IMR-90 (cell line): Measurements from ENCODE around the gene STAC. TPM values are rescaled to one million over a fixed set of nuclear protein-coding genes. Genes with fewer than 3 reads are reported as not detected.

Experiments used
- ATAC-seq: fragments of 200-7000 bp; cut with Tn5 transposase; 2 replicates; pipeline ENCODE4 v1.9.1; 2020; ENCODE audit warnings: low read depth, mild to moderate bottlenecking, moderate library complexity
- BruUV-seq: library from RNA; stranded (reverse); fragments of 400-500 nt; replicated peaks from 2 replicates; lab custom pipeline; 2021; lab: Mats Ljungman, UMichigan
- CTCF ChIA-PET: fragments of 300-600 bp; formaldehyde crosslinking; extraction: SDS; loops from one replicate; lab custom pipeline; 2021; ENCODE audit warnings: antibody characterized with exemption; lab: Yijun Ruan, JAX
- POLR2A ChIA-PET: fragments of 300-600 bp; sonication (Branson Sonifier 250); formaldehyde crosslinking; loops from one replicate; lab custom pipeline; 2022; ENCODE audit warnings: antibody characterized with exemption; ENCODE audit not compliant: unreplicated experiment; lab: Charles Lee
- DNase-seq: peaks from one replicate; pipeline ENCODE4 v3.0.0; 2013
- H2AFZ ChIP-seq: replicated peaks from 2 replicates; pipeline ENCODE3; 2013; ENCODE audit warnings: low read length, mild to moderate bottlenecking; ENCODE audit not compliant: poor library complexity
- H2AK5ac ChIP-seq: 2 replicates; pipeline ENCODE4 v1.6.1; 2013; ENCODE audit warnings: low read depth, low read length, inconsistent platforms
- H2AK9ac ChIP-seq: replicated peaks from 2 replicates; pipeline ENCODE3; 2013; ENCODE audit warnings: mild to moderate bottlenecking, low read depth, low read length, moderate library complexity; ENCODE audit not compliant: poor library complexity
- H2BK120ac ChIP-seq: 2 replicates; pipeline ENCODE4 v1.6.1; 2013; ENCODE audit warnings: low read depth, low read length, inconsistent platforms
- H2BK15ac ChIP-seq: 3 replicates; pipeline ENCODE4 v1.6.1; 2013; ENCODE audit warnings: low read depth, low read length, inconsistent platforms
- H2BK20ac ChIP-seq: 2 replicates; pipeline ENCODE4 v1.6.1; 2013; ENCODE audit warnings: low read depth, mild to moderate bottlenecking, inconsistent platforms, low read length, moderate library complexity
- H2BK5ac ChIP-seq: 2 replicates; pipeline ENCODE4 v1.6.1; 2013; ENCODE audit warnings: mild to moderate bottlenecking, low read depth, low read length, inconsistent platforms; ENCODE audit not compliant: poor library complexity, severe bottlenecking
- H3K14ac ChIP-seq: replicated peaks from 2 replicates; pipeline ENCODE4 v1.6.1; 2013; ENCODE audit warnings: low read depth, low read length, inconsistent platforms
- H3K18ac ChIP-seq: 2 replicates; pipeline ENCODE4 v1.6.1; 2013; ENCODE audit warnings: low read depth, low read length, control low read depth
- H3K23ac ChIP-seq: 2 replicates; pipeline ENCODE4 v1.6.1; 2013; ENCODE audit warnings: low read depth, low read length, inconsistent platforms
- H3K27ac ChIP-seq: 2 replicates; pipeline ENCODE4 v1.5.1; 2013; ENCODE audit warnings: mild to moderate bottlenecking, control low read depth, low read length; ENCODE audit not compliant: insufficient read depth
- H3K27me3 ChIP-seq: 2 replicates; pipeline ENCODE4 v1.6.1; 2013; ENCODE audit warnings: low read length; ENCODE audit not compliant: control insufficient read depth, insufficient read depth
- H3K36me3 ChIP-seq: 2 replicates; pipeline ENCODE4 v1.6.1; 2013; ENCODE audit warnings: low read length, mixed read lengths; ENCODE audit not compliant: control insufficient read depth, insufficient read depth
- H3K4ac ChIP-seq: 2 replicates; pipeline ENCODE4 v1.6.1; 2013; ENCODE audit warnings: low read depth, low read length, inconsistent platforms
- H3K4me1 ChIP-seq: 2 replicates; pipeline ENCODE4 v1.6.1; 2013; ENCODE audit warnings: low read length, mixed read lengths; ENCODE audit not compliant: control insufficient read depth, insufficient read depth
- H3K4me2 ChIP-seq: 2 replicates; pipeline ENCODE4 v1.6.1; 2013; ENCODE audit warnings: low read depth, mild to moderate bottlenecking, control low read depth, low read length, moderate library complexity
- H3K4me3 ChIP-seq: 2 replicates; pipeline ENCODE4 v1.5.1; 2013; ENCODE audit warnings: low read depth, mild to moderate bottlenecking, control low read depth, low read length, moderate library complexity; ENCODE audit not compliant: insufficient read depth
- H3K56ac ChIP-seq: 2 replicates; pipeline ENCODE4 v1.6.1; 2013; ENCODE audit warnings: low read length, inconsistent platforms; ENCODE audit not compliant: insufficient read depth; ENCODE audit errors: extremely low read depth
- H3K79me1 ChIP-seq, 2 experiments: 2 replicates each; pipeline ENCODE4 v1.6.1; 2013; ENCODE audit warnings: low read length in 2 of 2, inconsistent platforms in 1 of 2, low read depth in 1 of 2
- H3K9ac ChIP-seq: 2 replicates; pipeline ENCODE4 v1.6.1; 2013; ENCODE audit warnings: low read depth, low read length, control low read depth
- H3K9me1 ChIP-seq: 2 replicates; pipeline ENCODE4 v1.6.1; 2013; ENCODE audit warnings: low read length, inconsistent platforms; ENCODE audit not compliant: insufficient read depth
- H3K9me3 ChIP-seq: 2 replicates; pipeline ENCODE4 v1.6.1; 2013; ENCODE audit warnings: low read length; ENCODE audit not compliant: control insufficient read depth, insufficient read depth
- H4K20me1 ChIP-seq: 2 replicates; pipeline ENCODE4 v1.6.1; 2013; ENCODE audit warnings: low read length, inconsistent platforms; ENCODE audit not compliant: insufficient read depth
- H4K5ac ChIP-seq: 2 replicates; pipeline ENCODE4 v1.6.1; 2013; ENCODE audit warnings: mild to moderate bottlenecking, low read depth, low read length, control low read depth
- H4K8ac ChIP-seq, 2 experiments: 2 replicates each; pipeline ENCODE4 v1.6.1; 2013; ENCODE audit warnings: low read depth in 2 of 2, low read length in 2 of 2, control low read depth in 1 of 2, inconsistent platforms in 1 of 2
- H4K91ac ChIP-seq: 2 replicates; pipeline ENCODE4 v1.6.1; 2013; ENCODE audit warnings: low read depth, low read length, inconsistent platforms; ENCODE audit not compliant: insufficient read depth
- CEBPB ChIP-seq: IDR thresholded peaks from 2 replicates; pipeline ENCODE4 v1.6.1; 2012; ENCODE audit warnings: low read depth, low read length, improper control_type of control experiment
- CHD1 ChIP-seq: IDR thresholded peaks from 2 replicates; pipeline ENCODE4 v1.6.1; 2012; ENCODE audit warnings: low read depth, low read length, improper control_type of control experiment
- MAFK ChIP-seq: IDR thresholded peaks from 2 replicates; pipeline ENCODE4 v1.6.1; 2012; ENCODE audit warnings: low read depth, low read length, improper control_type of control experiment
- USF2 ChIP-seq: fragments of 150-350 bp; IDR thresholded peaks from 2 replicates; pipeline ENCODE4 v1.6.1; 2017; ENCODE audit warnings: mild to moderate bottlenecking, antibody characterized with exemption, low read length, low read depth
- WGBS, 2 experiments: methylation state at CpG; one replicate each; pipeline versions ENCODE4 v1.1.5 to v1.1.7; 2013; ENCODE audit warnings: missing lambda C conversion rate in 2 of 2; ENCODE audit not compliant: insufficient read length in 1 of 2; ENCODE audit errors: extremely low coverage in 2 of 2; 5-methylcytosine and 5-hydroxymethylcytosine counted together
- dilution Hi-C: fragments of 300-500 bp; cut with HindIII; formaldehyde crosslinking; loops from one replicate; pipeline ENCODE4 v1.14.3; 2018; ENCODE audit warnings: low sequenced_read_pairs; ENCODE audit not compliant: unreplicated experiment
- in situ Hi-C: fragments of 300-500 bp; cut with MboI; formaldehyde crosslinking; loops from 3 replicates; pipeline ENCODE4 v1.14.3; 2019; ENCODE audit warnings: low sequenced_read_pairs, inconsistent platforms, mixed read lengths
- intact Hi-C: fragments of 100-400 bp; cut with micrococcal nuclease; formaldehyde crosslinking; loops from 2 replicates; pipeline ENCODE4 v1.10.0; 2022
- polyA plus RNA-seq, 3 experiments: library from polyadenylated mRNA; depleted of rRNA; stranded (reverse); fragments of >200 nt; gene quantifications; 2 replicates each; pipeline ENCODE4 v1.2.3, GENCODE V29; 2012; ENCODE audit warnings: low replicate concordance in 1 of 3
- total RNA-seq: library from RNA; depleted of rRNA; stranded (reverse); fragments of >200 nt; gene quantifications from 2 replicates; pipeline ENCODE4 v1.2.3, GENCODE V29; 2012

Gene STAC
- total and polyA plus RNA-seq, 2 of the 4 experiments (the other 2 are of a cell fraction): 0.19 to 0.36 TPM

DNA sequence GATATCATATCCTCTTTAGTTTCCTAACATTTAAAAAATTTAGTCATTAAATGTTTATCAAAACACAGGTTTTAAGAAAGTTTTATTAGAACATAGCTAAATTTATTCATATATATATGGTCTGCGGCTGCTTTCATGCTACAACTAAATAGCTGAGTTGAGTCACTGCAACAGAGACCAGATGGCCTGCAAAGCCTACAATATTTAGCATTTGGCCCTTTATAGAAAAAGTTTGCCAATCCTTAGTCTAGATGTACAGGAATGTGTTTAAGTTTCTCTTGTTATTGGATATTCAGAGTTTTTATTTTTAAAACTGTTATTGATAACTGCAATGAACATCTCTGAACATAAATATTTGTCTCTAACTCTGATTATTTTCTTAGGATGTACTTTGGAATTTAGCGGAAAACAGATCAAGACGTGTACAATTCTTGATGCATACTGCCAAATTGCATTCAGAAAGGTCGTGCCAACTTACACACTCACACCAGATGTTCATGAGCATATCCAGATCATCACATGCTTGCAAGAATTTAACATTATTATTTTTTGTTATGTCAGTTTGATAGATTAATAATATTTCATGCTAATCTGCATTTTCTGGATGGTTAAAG is 157.9 kb downstream of the STAC start:
- Histone ChIP-seq H3K27ac (no peak overlapping the region), H4K8ac (no peak overlapping the region), H3K14ac (no peak overlapping the region), H2BK120ac (no peak overlapping the region), H3K4me1 (no peaks in the 10 kb centered on the region), H3K4me2 (no peak overlapping the region), H4K5ac (no peak overlapping the region), H2AFZ (no peak overlapping the region), H2AK5ac (no peak overlapping the region), H3K9me3 (no peaks in the 10 kb centered on the region), H4K91ac (no peak overlapping the region), H3K18ac (no peak overlapping the region), H3K36me3 (no peaks in the 10 kb centered on the region), H3K27me3 (no peaks in the 10 kb centered on the region; the same call in 1 of the 2 replicates), H3K9ac (no peak overlapping the region), H3K56ac (no peak overlapping the region), H3K79me1 (no peaks in the 10 kb centered on the region), H2BK15ac (no peak overlapping the region), H2BK20ac (no peak overlapping the region), H2BK5ac (no peak overlapping the region), H3K4ac (no peak overlapping the region), H2AK9ac (no peak overlapping the region), H3K9me1 (no peaks in the 10 kb centered on the region), H3K4me3 (no peak overlapping the region), H4K20me1 (no peaks in the 10 kb centered on the region), H3K23ac (no peak overlapping the region)
- no CpG with 5 or more reads among the region's 4 CpGs for WGBS, 2 experiments
- DNase-seq (no peak), ATAC-seq (no peak)
- ChIA-PET POLR2A (no interaction called here), CTCF (no interaction called here)
- no peak for TF ChIP-seq USF2
- no peak for TF ChIP-seq MAFK
- TF ChIP-seq CHD1: no peak
- TF ChIP-seq CEBPB: no peak
- BruUV-seq: no TSS peak
- intact Hi-C loops (no loop called here), in situ Hi-C loops (no loop called here), dilution Hi-C loops (no loop called here)
